Neural progenitor cell (in vitro differentiated cells): ENCODE data around the gene KNOP1. TPM values are rescaled to one million over a fixed set of nuclear protein-coding genes. Genes with fewer than 3 reads are reported as not detected.

Source experiments
- DNase-seq: peaks from one replicate; pipeline ENCODE4 v3.0.0-alpha.2; 2016; ENCODE audit warnings: low spot score
- H2AFZ ChIP-seq: fragments of 200-600 bp; sonication (generic); replicated peaks from 2 replicates; pipeline ENCODE4 v1.6.1; 2016; ENCODE audit warnings: antibody characterized with exemption
- H3F3A ChIP-seq: fragments of 200-600 bp; sonication (generic); 2 replicates; pipeline ENCODE4 v1.6.1; 2016; ENCODE audit warnings: antibody characterized with exemption, low read depth
- H3K27ac ChIP-seq: fragments of 200-600 bp; sonication (generic); 2 replicates; pipeline ENCODE4 v1.5.1; 2016; ENCODE audit warnings: mild to moderate bottlenecking
- H3K27me3 ChIP-seq: fragments of 200-600 bp; sonication (generic); 2 replicates; pipeline ENCODE4 v1.6.1; 2016; ENCODE audit warnings: mild to moderate bottlenecking, moderate library complexity
- H3K36me3 ChIP-seq: fragments of 200-600 bp; sonication (generic); 2 replicates; pipeline ENCODE4 v1.5.1; 2016
- H3K4me1 ChIP-seq: fragments of 200-600 bp; sonication (generic); 2 replicates; pipeline ENCODE4 v1.6.1; 2016; ENCODE audit warnings: mixed run types
- H3K4me2 ChIP-seq: fragments of 200-600 bp; sonication (generic); 2 replicates; pipeline ENCODE4 v1.6.1; 2016
- H3K4me3 ChIP-seq: fragments of 200-600 bp; sonication (generic); 2 replicates; pipeline ENCODE4 v1.5.1; 2016
- H3K79me2 ChIP-seq: fragments of 200-600 bp; sonication (generic); 2 replicates; pipeline ENCODE4 v1.6.1; 2016; ENCODE audit warnings: low read depth
- H3K9ac ChIP-seq: fragments of 200-600 bp; sonication (generic); 2 replicates; pipeline ENCODE4 v1.6.1; 2016
- H3K9me3 ChIP-seq: fragments of 200-600 bp; sonication (generic); 2 replicates; pipeline ENCODE4 v1.5.1; 2016; ENCODE audit warnings: low read depth
- H4K20me1 ChIP-seq: fragments of 200-600 bp; sonication (generic); 2 replicates; pipeline ENCODE4 v1.6.1; 2016; ENCODE audit warnings: low read depth
- H3K27ac Mint-ChIP-seq: 3 replicates; pipeline ENCODE4 v1.8.0; 2021; ENCODE audit warnings: mixed read lengths
- H3K27me3 Mint-ChIP-seq: 2 replicates; pipeline ENCODE4 v1.8.0; 2022; ENCODE audit warnings: low read depth, mild to moderate bottlenecking, inconsistent platforms, moderate library complexity, mixed read lengths; ENCODE audit not compliant: insufficient read depth
- H3K36me3 Mint-ChIP-seq: 3 replicates; pipeline ENCODE4 v1.8.0; 2021; ENCODE audit warnings: mixed read lengths
- H3K4me1 Mint-ChIP-seq: 3 replicates; pipeline ENCODE4 v1.8.0; 2021; ENCODE audit warnings: mixed read lengths
- H3K4me3 Mint-ChIP-seq: 3 replicates; pipeline ENCODE4 v1.8.0; 2021; ENCODE audit warnings: mild to moderate bottlenecking, moderate library complexity, mixed read lengths
- H3K9me3 Mint-ChIP-seq: 3 replicates; pipeline ENCODE4 v1.8.0; 2020; ENCODE audit warnings: mixed read lengths
- EZH2 ChIP-seq: fragments of 200-600 bp; sonication (generic); IDR thresholded peaks from 2 replicates; pipeline ENCODE4 v1.6.1; 2017; ENCODE audit warnings: antibody characterized with exemption, mild to moderate bottlenecking, moderate library complexity
- EZH2phosphoT487 ChIP-seq: fragments of 200-600 bp; sonication (generic); IDR thresholded peaks from 2 replicates; pipeline ENCODE4 v1.6.1; 2017; ENCODE audit warnings: antibody characterized with exemption
- total RNA-seq: library from RNA; depleted of rRNA; stranded (reverse); fragments of >200 nt; gene quantifications from 2 replicates; pipeline ENCODE4 v1.2.3, GENCODE V29; 2015; ENCODE audit warnings: low replicate concordance
- TF ChIP-seq, protein P1 (sequence below): fragments of 200-600 bp; sonication (generic); IDR thresholded peaks from 2 replicates; pipeline ENCODE4 v1.5.1; 2017; ENCODE audit warnings: antibody characterized with exemption, mild to moderate bottlenecking

The KNOP1 gene
- total RNA-seq, 1 donor from 2014 or later, result 130 TPM

DNA sequence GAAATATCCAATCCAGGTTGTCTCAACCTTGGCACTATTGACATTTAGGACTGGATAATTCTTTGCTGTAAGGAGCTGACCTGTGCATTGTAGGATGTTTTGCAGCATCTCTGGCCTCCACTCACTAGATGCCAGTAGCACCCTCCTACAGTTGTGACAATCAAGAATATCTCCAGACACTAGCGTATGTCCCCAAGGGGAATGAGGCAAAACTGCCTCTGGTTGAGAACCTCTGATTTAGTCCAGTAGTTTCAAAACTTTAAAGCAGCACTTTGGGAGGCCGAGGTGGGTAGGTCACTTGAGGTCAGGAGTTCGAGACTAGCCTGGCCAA is 48.5 kb upstream of the KNOP1 start:
- no peak for DNase-seq
- H3K4me3 Mint-ChIP-seq, result no peak overlapping the region

DNA sequence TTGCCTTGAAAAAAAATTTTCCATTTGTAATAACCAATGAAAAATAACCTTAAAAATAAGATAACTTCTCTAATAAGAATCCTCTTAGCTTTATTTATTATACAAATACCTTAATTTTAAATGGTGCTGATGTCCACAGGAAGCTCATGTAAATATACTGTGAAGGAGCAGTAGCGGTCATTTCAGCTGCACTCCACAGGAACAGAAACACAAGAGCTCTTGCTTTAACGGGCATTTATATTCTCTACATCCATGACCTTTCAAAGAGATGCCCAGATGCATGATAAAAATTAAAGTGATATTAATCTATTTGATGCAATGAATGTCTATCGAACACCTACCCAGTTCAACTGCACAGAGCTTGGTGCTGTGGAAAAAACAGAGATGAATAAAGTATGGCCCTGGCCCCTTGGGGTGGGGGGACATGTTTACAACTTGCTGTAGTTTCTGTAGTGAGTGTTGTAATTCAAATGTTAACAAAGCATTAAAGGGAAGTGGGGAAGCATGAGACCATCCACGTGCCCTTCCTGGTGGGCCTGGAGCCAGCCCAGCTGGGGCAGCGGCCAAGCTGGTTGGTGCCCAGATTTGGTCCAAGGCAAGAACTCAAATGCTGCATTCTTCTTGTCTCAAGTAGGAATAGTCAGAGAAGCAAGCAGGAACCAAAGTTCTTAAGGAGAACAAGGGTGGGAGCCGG is 48.0 kb upstream of the KNOP1 start:
- Mint-ChIP-seq H3K4me1 (peaks cover 6% of the 10 kb centered on the region), H3K27ac (no peak overlapping the region), H3K27me3 (no peaks in the 10 kb centered on the region), H3K36me3 (peaks cover 37% of the 10 kb centered on the region), H3K4me3 (no peak overlapping the region), H3K9me3 (peaks cover 14% of the 10 kb centered on the region)
- H3F3A ChIP-seq, result no peaks in the 10 kb centered on the region
- no peaks in the 10 kb centered on the region for H4K20me1 ChIP-seq
- TF ChIP-seq EZH2 (no peak), EZH2phosphoT487 (no peak)
- TF ChIP-seq, protein P1, sequence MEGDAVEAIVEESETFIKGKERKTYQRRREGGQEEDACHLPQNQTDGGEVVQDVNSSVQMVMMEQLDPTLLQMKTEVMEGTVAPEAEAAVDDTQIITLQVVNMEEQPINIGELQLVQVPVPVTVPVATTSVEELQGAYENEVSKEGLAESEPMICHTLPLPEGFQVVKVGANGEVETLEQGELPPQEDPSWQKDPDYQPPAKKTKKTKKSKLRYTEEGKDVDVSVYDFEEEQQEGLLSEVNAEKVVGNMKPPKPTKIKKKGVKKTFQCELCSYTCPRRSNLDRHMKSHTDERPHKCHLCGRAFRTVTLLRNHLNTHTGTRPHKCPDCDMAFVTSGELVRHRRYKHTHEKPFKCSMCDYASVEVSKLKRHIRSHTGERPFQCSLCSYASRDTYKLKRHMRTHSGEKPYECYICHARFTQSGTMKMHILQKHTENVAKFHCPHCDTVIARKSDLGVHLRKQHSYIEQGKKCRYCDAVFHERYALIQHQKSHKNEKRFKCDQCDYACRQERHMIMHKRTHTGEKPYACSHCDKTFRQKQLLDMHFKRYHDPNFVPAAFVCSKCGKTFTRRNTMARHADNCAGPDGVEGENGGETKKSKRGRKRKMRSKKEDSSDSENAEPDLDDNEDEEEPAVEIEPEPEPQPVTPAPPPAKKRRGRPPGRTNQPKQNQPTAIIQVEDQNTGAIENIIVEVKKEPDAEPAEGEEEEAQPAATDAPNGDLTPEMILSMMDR, result no peak
- no peak overlapping the region for H2AFZ ChIP-seq
- H3K79me2 ChIP-seq, result no peaks in the 10 kb centered on the region
- no peak for DNase-seq
- no peaks in the 10 kb centered on the region for H3K9me3 ChIP-seq
- H3K9ac ChIP-seq, result no peak overlapping the region
- H3K4me2 ChIP-seq, result no peak overlapping the region
- no peaks in the 10 kb centered on the region for H3K36me3 ChIP-seq
- no peaks in the 10 kb centered on the region for H3K4me1 ChIP-seq
- no peaks in the 10 kb centered on the region for H3K27me3 ChIP-seq
- H3K4me3 ChIP-seq, result no peak overlapping the region
- H3K27ac ChIP-seq, result no peak overlapping the region

More for the DNA sequence above, 48.5 kb upstream of the KNOP1 start:
- H3K4me1 Mint-ChIP-seq, result peaks cover 9% of the 10 kb centered on the region
- Histone ChIP-seq H3K4me1 (no peaks in the 10 kb centered on the region), H3K79me2 (no peaks in the 10 kb centered on the region), H3F3A (no peaks in the 10 kb centered on the region), H3K36me3 (no peaks in the 10 kb centered on the region), H3K4me2 (no peak overlapping the region), H3K9me3 (no peaks in the 10 kb centered on the region), H3K27me3 (no peaks in the 10 kb centered on the region), H4K20me1 (no peaks in the 10 kb centered on the region), H3K9ac (no peak overlapping the region), H2AFZ (no peak overlapping the region), H3K4me3 (no peak overlapping the region), H3K27ac (no peak overlapping the region)
- peaks cover 37% of the 10 kb centered on the region for H3K36me3 Mint-ChIP-seq
- no peak overlapping the region for H3K27ac Mint-ChIP-seq
- H3K9me3 Mint-ChIP-seq, result peaks cover 14% of the 10 kb centered on the region
- TF ChIP-seq EZH2phosphoT487, result no peak
- no peak for TF ChIP-seq EZH2
- TF ChIP-seq, protein P1, result no peak
- H3K27me3 Mint-ChIP-seq, result peaks cover under 1% of the 10 kb centered on the region

DNA sequence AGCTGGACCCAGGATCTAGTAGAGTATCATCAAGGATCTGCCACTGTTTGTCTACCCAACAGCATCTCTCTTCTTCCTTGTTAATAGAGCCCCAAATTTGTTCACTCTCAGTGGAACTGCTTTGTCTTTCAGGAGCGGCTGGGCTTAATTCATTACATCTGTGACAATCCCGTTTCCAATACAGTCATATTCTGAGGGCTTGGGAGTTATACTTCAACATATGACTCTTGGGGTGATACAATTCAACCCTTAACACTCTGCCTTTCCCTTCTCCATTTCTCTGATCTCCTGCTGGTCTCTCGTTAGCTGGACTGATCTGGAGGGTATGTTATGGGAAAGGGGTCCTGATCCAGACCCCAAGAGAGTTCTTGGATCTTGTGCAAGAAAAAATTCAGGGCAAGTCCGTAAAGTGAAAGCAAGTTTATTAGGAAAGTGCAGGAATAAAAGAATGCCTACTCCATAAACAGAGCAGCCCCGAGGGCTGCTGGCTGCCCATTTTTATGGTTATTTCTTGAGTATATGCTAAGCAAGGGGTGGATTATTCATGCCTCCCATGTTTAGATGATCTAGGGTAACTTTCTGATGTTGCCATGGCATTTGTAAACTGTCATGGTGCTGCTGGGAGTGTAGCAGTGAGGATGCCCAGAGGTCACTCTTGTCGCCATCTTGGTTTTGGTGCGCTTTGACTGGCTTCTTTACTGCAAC is 42.5 kb upstream of the KNOP1 start:
- no peak overlapping the region for H3K27ac ChIP-seq

More for the DNA sequence above, 42.5 kb upstream of the KNOP1 start:
- no peaks in the 10 kb centered on the region for H3K79me2 ChIP-seq
- H3K36me3 Mint-ChIP-seq, result peaks cover 12% of the 10 kb centered on the region
- H3K9me3 ChIP-seq, result no peaks in the 10 kb centered on the region
- H3K9ac ChIP-seq, result no peak overlapping the region
- no peak overlapping the region for H3K4me2 ChIP-seq
- no peak overlapping the region for H3K4me3 Mint-ChIP-seq
- H3K36me3 ChIP-seq, result no peaks in the 10 kb centered on the region
- TF ChIP-seq, protein P1, result no peak
- TF ChIP-seq EZH2 (no peak), EZH2phosphoT487 (no peak)
- no peaks in the 10 kb centered on the region for H3K27me3 ChIP-seq
- no peak overlapping the region for H3K4me3 ChIP-seq
- DNase-seq, result no peak
- H3K27me3 Mint-ChIP-seq, result no peaks in the 10 kb centered on the region
- H3K27ac Mint-ChIP-seq, result no peak overlapping the region
- no peaks in the 10 kb centered on the region for H3K4me1 ChIP-seq
- no peaks in the 10 kb centered on the region for H3K9me3 Mint-ChIP-seq
- no peaks in the 10 kb centered on the region for H3F3A ChIP-seq
- no peaks in the 10 kb centered on the region for H4K20me1 ChIP-seq
- peaks cover 27% of the 10 kb centered on the region for H3K4me1 Mint-ChIP-seq
- H2AFZ ChIP-seq, result no peak overlapping the region
